Spleen (tissue), 11 donors: ENCODE measurements around the gene THBS4. TPM values are rescaled to one million over a fixed set of nuclear protein-coding genes. Genes with fewer than 3 reads are reported as not detected.

ENCODE experiments used
- DNase-seq: peaks from one replicate; pipeline ENCODE4 v3.0.0-alpha.2; 2020
- H3K27ac ChIP-seq, 8 donors: fragments of 200-600 bp; sonication (generic) in 7 of 8; 1 replicate in 4 of 8; 2 replicates in 4 of 8; pipeline versions ENCODE4 v1.5.0 to v1.8.0; 2016 to 2021; ENCODE audit warnings: inconsistent platforms in 4 of 8, mild to moderate bottlenecking in 4 of 8, moderate library complexity in 1 of 8
- H3K27me3 ChIP-seq, 7 donors: fragments of 200-600 bp; sonication (generic) in 6 of 7; replicated peaks in 1 of 7; 1 replicate in 4 of 7; 2 replicates in 3 of 7; pipeline versions ENCODE4 v1.5.0 to v1.8.0; 2016 to 2021; ENCODE audit warnings: inconsistent platforms in 3 of 7, mild to moderate bottlenecking in 1 of 7
- H3K36me3 ChIP-seq, 6 donors: fragments of 200-600 bp; sonication (generic) in 5 of 6; 1 replicate in 4 of 6; 2 replicates in 2 of 6; pipeline versions ENCODE4 v1.5.0 to v1.8.0; 2016 to 2021; ENCODE audit warnings: inconsistent platforms in 2 of 6
- H3K4me1 ChIP-seq, 6 donors: fragments of 200-600 bp; sonication (generic) in 5 of 6; 1 replicate in 3 of 6; 2 replicates in 3 of 6; pipeline versions ENCODE4 v1.5.0 to v1.8.0; 2016 to 2021; ENCODE audit warnings: inconsistent platforms in 3 of 6
- H3K4me3 ChIP-seq, 8 donors: fragments of 200-600 bp; sonication (generic) in 7 of 8; 1 replicate in 4 of 8; 2 replicates in 4 of 8; pipeline versions ENCODE4 v1.5.0 to v1.8.0; 2016 to 2021; ENCODE audit warnings: inconsistent platforms in 4 of 8, mild to moderate bottlenecking in 4 of 8, moderate library complexity in 2 of 8
- H3K9me3 ChIP-seq, 8 donors: fragments of 200-600 bp; sonication (generic) in 7 of 8; 1 replicate in 4 of 8; 2 replicates in 4 of 8; pipeline versions ENCODE4 v1.5.0 to v1.8.0; 2016 to 2021; ENCODE audit warnings: inconsistent platforms in 4 of 8
- POLR2A ChIP-seq, 3 donors: fragments of 450-650 bp; IDR thresholded peaks; one replicate each; pipeline ENCODE4 v1.5.1; 2017; ENCODE audit warnings: antibody characterized with exemption in 3 of 3, mild to moderate bottlenecking in 1 of 3
- POLR2AphosphoS5 ChIP-seq, 3 donors: sonication (generic); formaldehyde crosslinking; IDR thresholded peaks; one replicate each; pipeline ENCODE4 v1.5.1; 2017; ENCODE audit warnings: antibody characterized with exemption in 3 of 3
- WGBS, 5 donors: extraction: QIAGEN DNeasy Blood & Tissue Kit in 3 of 5; methylation state at CpG; one replicate each; pipeline versions ENCODE4 v1.1.5 to v1.1.7; 2013 to 2018; 5-methylcytosine and 5-hydroxymethylcytosine counted together
- intact Hi-C: fragments of 100-400 bp; cut with DNase I; formaldehyde crosslinking; loops from one replicate; pipeline ENCODE4 v1.15.0; 2023; ENCODE audit warnings: low total_unique reads
- polyA plus RNA-seq, 3 donors: library from polyadenylated mRNA; stranded (reverse); fragments of 200-250 nt; gene quantifications; one replicate each; pipeline ENCODE4 v1.2.1, GENCODE V29; 2013
- total RNA-seq, 7 donors: library from RNA; depleted of rRNA in 3 of 7; stranded (reverse); fragments of >200 nt in 3 of 7; fragmentation: NEBNext Ultra II Directional in 4 of 7; extraction: Animal tissue kit (Norgen Biotek cat#: 25700) in 4 of 7; gene quantifications; one replicate each; pipeline versions ENCODE4 v1.1.0 to v1.2.1, GENCODE V29; 2016 to 2021
- TF ChIP-seq, protein P1 (sequence below), 11 experiments: fragments of 200-600 bp in 7 of 11; fragments of 450-650 bp in 4 of 11; sonication (generic) in 4 of 11; IDR thresholded peaks in 8 of 11; conservative IDR thresholded peaks in 3 of 11; 1 replicate in 7 of 11; 2 replicates in 4 of 11; pipeline versions ENCODE4 v1.4.0 to v1.8.0; 2016 to 2021; ENCODE audit warnings: antibody characterized with exemption in 11 of 11, inconsistent platforms in 4 of 11, mild to moderate bottlenecking in 1 of 11
- donor health status: healthy with polysubstance abuse.
- donor health status: DM: no; HTN: no; CAD: no; lungs with moderate emphysema.
- donor health status: DM: no; HTN: no; CAD: no.
- donor health status: Bipolar disorder and iron deficiency.
- donor health status: healthy.
- donor health status: DM: no; HTN: no; CAD: no.
- donor health status: DM: yes; HTN: yes; CAD: no.

Gene THBS4
- total and polyA plus RNA-seq, 10 donors: 0.34 to 1.1 (median 0.68) TPM

DNA sequence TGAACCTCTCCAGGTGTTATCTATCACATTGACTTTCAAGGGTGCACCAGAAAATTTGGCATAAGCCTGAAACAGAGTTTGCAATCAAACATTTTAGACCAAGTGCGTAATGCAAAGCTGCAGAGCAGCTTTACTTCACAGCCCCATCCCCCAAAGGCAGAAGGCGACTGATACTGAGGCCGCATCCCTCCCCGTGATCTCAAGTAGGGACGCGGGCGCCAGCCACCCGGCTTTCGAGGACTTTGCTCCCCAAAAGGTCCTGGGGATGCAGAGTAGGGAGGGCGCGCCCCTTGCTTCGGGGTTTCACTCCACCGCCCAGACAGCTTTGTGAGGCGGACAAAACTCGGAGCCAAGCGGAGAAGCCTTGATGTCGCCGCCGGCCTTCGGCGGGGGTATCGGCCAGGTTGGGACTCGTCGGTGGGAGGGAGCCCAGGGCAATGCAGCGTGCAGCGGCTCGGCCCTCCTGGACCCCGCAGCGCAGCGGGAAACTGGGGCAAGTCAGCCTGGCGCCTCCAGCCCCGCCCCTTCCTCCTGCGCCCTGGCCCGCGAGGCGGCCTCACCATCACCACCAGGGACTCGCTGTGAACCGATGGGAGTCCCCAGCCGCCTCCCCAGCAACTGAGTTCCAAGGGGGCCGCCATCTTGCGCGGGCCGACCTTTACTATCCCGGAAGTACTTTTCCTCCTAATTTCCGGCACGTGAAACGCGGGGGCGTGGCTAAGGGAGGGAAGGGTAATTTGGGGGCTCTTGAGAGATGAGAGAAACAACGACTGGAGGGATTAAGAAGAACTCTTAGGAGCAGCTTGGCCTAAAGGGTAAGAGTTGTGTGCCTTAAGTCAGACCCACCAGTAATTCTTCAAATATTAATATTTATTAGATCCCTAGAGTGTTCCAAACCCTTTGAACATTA is 44.3 kb upstream of the THBS4 start, which contains the start of gene MTX3:
MTX3 (minus strand) TSS at position 665 of the 910 bp plus-strand sequence; CDS start at position 641, 24 bp downstream.
- intact Hi-C loops: no loop called here
- peak; percentile 94 for DNase-seq
- Histone ChIP-seq H3K36me3 (peaks cover 2 to 34% (median 26%) of the 10 kb centered on the region in 6 donors), H3K4me1 (peaks cover 12 to 28% (median 23%) of the 10 kb centered on the region in 6 donors), H3K9me3 (no peaks in the 10 kb centered on the region), H3K27me3 (no peaks in the 10 kb centered on the region), H3K27ac (peak within 1 kb of the TSS; percentile 73 to 87 (median 82)), H3K4me3 (peak within 1 kb of the TSS; percentile 68 to 91 (median 81))
- 1 to 6% (median 4%) methylated on average over 20 to 50 of the region's 50 CpGs for WGBS, 5 donors
- TF ChIP-seq, protein P1, sequence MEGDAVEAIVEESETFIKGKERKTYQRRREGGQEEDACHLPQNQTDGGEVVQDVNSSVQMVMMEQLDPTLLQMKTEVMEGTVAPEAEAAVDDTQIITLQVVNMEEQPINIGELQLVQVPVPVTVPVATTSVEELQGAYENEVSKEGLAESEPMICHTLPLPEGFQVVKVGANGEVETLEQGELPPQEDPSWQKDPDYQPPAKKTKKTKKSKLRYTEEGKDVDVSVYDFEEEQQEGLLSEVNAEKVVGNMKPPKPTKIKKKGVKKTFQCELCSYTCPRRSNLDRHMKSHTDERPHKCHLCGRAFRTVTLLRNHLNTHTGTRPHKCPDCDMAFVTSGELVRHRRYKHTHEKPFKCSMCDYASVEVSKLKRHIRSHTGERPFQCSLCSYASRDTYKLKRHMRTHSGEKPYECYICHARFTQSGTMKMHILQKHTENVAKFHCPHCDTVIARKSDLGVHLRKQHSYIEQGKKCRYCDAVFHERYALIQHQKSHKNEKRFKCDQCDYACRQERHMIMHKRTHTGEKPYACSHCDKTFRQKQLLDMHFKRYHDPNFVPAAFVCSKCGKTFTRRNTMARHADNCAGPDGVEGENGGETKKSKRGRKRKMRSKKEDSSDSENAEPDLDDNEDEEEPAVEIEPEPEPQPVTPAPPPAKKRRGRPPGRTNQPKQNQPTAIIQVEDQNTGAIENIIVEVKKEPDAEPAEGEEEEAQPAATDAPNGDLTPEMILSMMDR (IDR thresholded peaks at IDR 0.05 in 8 of 11, conservative IDR thresholded peaks at IDR 0.05 in 3 of 11): peak in 2 of 11 experiments; percentile 13 to 16
- no peak for TF ChIP-seq POLR2A (IDR thresholded peaks at IDR 0.05)
- peak; percentile 76 to 86 (median 81) for TF ChIP-seq POLR2AphosphoS5 (IDR thresholded peaks at IDR 0.05)

DNA sequence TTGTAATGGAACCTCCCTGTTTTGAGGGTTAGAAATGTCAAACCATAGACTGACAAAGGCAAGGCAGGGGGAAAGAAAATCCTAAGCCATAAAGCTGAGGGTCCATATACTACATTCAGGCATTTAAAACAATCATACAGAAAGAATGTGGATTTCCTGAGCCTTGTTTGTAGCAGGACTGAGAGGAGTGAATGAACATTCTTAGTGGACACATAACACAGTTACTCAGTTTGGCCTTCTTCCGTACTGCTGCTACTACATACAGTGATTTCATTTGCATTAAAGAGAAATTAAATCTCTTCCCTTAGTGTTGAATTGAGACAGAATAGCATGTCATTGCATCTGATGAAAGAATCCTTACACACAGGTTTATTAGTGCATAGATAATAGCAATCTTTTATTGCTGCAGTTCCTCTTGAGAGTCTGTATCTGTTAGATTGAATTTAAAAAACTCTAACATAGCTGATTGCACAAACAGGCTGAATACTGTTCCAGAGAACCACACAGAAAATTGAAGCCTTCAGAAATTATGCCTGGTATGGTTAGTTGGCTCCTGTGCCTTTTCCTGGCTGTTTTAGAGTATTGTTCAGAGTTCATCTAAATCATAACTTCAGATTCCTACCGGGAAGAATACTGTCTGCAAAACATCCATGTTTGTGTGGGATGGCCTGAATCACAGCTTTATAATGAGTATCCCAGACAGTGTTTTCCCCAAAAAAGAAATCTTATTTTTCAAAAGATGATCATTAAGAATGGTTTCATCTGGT is 42.1 kb upstream of the THBS4 start:
- peaks cover 2 to 12% (median 7%) of the 10 kb centered on the region in 6 donors for H3K36me3 ChIP-seq
- intact Hi-C loops: no loop called here
- no peak overlapping the region for H3K4me3 ChIP-seq
- no peaks in the 10 kb centered on the region for H3K9me3 ChIP-seq
- H3K27me3 ChIP-seq: no peaks in the 10 kb centered on the region
- 88 to 97% (median 93%) methylated on average over 2 of the region's 2 CpGs for WGBS, 5 donors
- no peak overlapping the region for H3K27ac ChIP-seq
- TF ChIP-seq POLR2A (IDR thresholded peaks at IDR 0.05): no peak
- peaks cover 12 to 28% (median 23%) of the 10 kb centered on the region in 6 donors for H3K4me1 ChIP-seq
- DNase-seq: no peak

DNA sequence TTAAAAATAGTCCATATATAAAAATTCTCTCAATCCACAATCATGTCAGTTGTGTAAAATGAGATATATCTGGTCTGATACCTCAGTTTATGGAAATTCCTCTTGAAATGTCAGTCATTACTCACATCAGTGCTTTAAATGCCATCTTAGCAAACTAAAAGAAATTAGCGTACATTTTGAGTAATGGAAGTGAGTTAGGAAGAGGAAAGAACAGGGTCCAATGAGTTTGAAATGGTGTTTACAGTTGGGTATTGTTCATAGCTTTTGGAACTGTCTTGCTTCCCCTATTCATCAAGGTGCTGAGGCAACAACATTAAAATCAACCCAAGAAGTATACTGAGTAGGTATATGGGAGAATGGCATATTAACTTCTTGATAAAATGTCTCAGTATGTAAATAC is 35.4 kb upstream of the THBS4 start:
- Histone ChIP-seq H3K36me3 (no peaks in the 10 kb centered on the region), H3K27ac (no peak overlapping the region), H3K9me3 (no peaks in the 10 kb centered on the region), H3K4me1 (no peaks in the 10 kb centered on the region), H3K27me3 (no peaks in the 10 kb centered on the region), H3K4me3 (no peak overlapping the region)
- 91 to 96% (median 94%) methylated on average over 1 of the region's 1 CpG for WGBS, 5 donors
- intact Hi-C loops: no loop called here
- no peak for TF ChIP-seq POLR2A (IDR thresholded peaks at IDR 0.05)
- TF ChIP-seq, protein P1 (IDR thresholded peaks at IDR 0.05 in 8 of 11, conservative IDR thresholded peaks at IDR 0.05 in 3 of 11): no peak
- TF ChIP-seq POLR2AphosphoS5 (IDR thresholded peaks at IDR 0.05): no peak
- no peak for DNase-seq

DNA sequence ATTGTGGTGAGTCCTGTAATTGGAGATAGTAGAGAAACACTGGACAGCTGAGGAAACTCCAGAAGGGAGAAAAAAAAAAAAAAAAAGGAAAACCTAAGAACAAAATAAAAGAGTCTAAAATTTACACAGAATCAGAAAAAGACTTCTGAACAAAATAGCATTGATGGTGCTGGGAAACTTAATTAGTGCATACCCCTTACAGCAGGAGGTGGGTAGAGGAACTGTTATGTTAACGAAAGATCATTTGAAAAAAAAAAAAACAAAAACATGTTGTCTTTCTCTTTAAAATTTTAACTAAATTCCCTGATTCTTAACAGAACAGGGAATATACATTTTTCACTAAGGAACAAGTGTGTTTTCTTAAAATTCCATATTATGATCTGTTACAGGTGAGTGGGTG is 32.5 kb upstream of the THBS4 start:
- WGBS, 5 donors: 85 to 100% (median 97%) methylated on average over 1 of the region's 1 CpG
- H3K27ac ChIP-seq: no peak overlapping the region
- intact Hi-C loops: no loop called here
- H3K27me3 ChIP-seq: no peaks in the 10 kb centered on the region
- DNase-seq: no peak
- TF ChIP-seq, protein P1 (IDR thresholded peaks at IDR 0.05 in 8 of 11, conservative IDR thresholded peaks at IDR 0.05 in 3 of 11): no peak
- no peak for TF ChIP-seq POLR2AphosphoS5 (IDR thresholded peaks at IDR 0.05)
- TF ChIP-seq POLR2A (IDR thresholded peaks at IDR 0.05): no peak
- no peaks in the 10 kb centered on the region for H3K4me1 ChIP-seq
- no peaks in the 10 kb centered on the region for H3K9me3 ChIP-seq
- no peaks in the 10 kb centered on the region for H3K36me3 ChIP-seq
- H3K4me3 ChIP-seq: no peak overlapping the region
